ENCODE data around the gene BANK1. TPM values are rescaled to one million over a fixed set of nuclear protein-coding genes. Genes with fewer than 3 reads are reported as not detected.

The BANK1 gene
- total RNA-seq, 1 experiment from 2014 or later: 2.4 TPM

GRCh38 chr4:102008711-102009110 is 218.2 kb downstream of the BANK1 start:
- RAD21 ChIA-PET (ENCODE audit: low non-redundant PET in 1 of 2, low total read pairs in 2 of 2, uncharacterized antibody in 2 of 2, unreplicated experiment in 2 of 2): no interaction called here
- no TSS peak for BruUV-seq (replicated peaks)
- TF ChIP-seq ATF3 (IDR thresholded peaks at IDR 0.05): no peak
- TF ChIP-seq EZH2phosphoT487 (IDR thresholded peaks at IDR 0.05; ENCODE audit: borderline replicate concordance): no peak
- no peak for TF ChIP-seq YY1 (IDR thresholded peaks at IDR 0.05; ENCODE audit: extremely low read depth, insufficient replicate concordance, low read depth, low read length)
- TF ChIP-seq ELF1 (IDR thresholded peaks at IDR 0.05; ENCODE audit: borderline replicate concordance, low read depth): no peak
- no peak for TF ChIP-seq SP1 (IDR thresholded peaks at IDR 0.05; ENCODE audit: low read depth)
- no peak for TF ChIP-seq CBX3 (IDR thresholded peaks at IDR 0.05; ENCODE audit: low read depth)
- TF ChIP-seq CEBPB (IDR thresholded peaks at IDR 0.05; ENCODE audit: low read depth): no peak
- no peak for TF ChIP-seq TCF7L2 (IDR thresholded peaks at IDR 0.05; ENCODE audit: borderline replicate concordance, extremely low read depth, insufficient read depth, insufficient read length)
- no peak for TF ChIP-seq EGR1 (IDR thresholded peaks at IDR 0.05; ENCODE audit: low read depth)
- no peak for TF ChIP-seq POLR2A (IDR thresholded peaks at IDR 0.05; ENCODE audit: borderline replicate concordance, extremely low read depth, insufficient read depth, insufficient read length)
- TF ChIP-seq SIN3A (IDR thresholded peaks at IDR 0.05; ENCODE audit: low read depth): no peak
- DNase-seq (ENCODE audit: low read depth, low spot score) (no peak), ATAC-seq (no peak)
- H4K20me1 ChIP-seq (ENCODE audit: insufficient read depth): no peaks in the 10 kb centered on the region
- H3K27ac ChIP-seq (ENCODE audit: low read depth, low read length): no peak overlapping the region
- H3K9me3 ChIP-seq (ENCODE audit: control insufficient read depth in 1 of 2, insufficient read depth in 1 of 2, low read depth in 1 of 2, low read length in 2 of 2): no peaks in the 10 kb centered on the region
- no peaks in the 10 kb centered on the region for H3K27me3 ChIP-seq (ENCODE audit: insufficient read depth, low read length)
- no peaks in the 10 kb centered on the region for H3K9me2 ChIP-seq (ENCODE audit: insufficient read depth)
- no peaks in the 10 kb centered on the region for H3K4me1 ChIP-seq (ENCODE audit: control insufficient read depth in 1 of 2, insufficient read depth in 2 of 2, low read length in 2 of 2)
- H2AFZ ChIP-seq (ENCODE audit: low read depth, low read length, poor library complexity, severe bottlenecking): no peak overlapping the region
- H3K9ac ChIP-seq (ENCODE audit: low read length): no peak overlapping the region
- POLR2A ChIA-PET: no interaction called here
- CTCF ChIA-PET: no interaction called here
- intact Hi-C loops (cut with micrococcal nuclease): no loop called here
- no peaks in the 10 kb centered on the region for H3K79me2 ChIP-seq (ENCODE audit: insufficient read depth, low read length)
- no peaks in the 10 kb centered on the region for H3K36me3 ChIP-seq (ENCODE audit: control insufficient read depth in 1 of 2, insufficient read depth in 2 of 2, low read length in 2 of 2)
- no peak overlapping the region for H3K4me2 ChIP-seq (ENCODE audit: low read length)
- no peak overlapping the region for H3K4me3 ChIP-seq (replicated peaks in 1 of 2; ENCODE audit: low read depth in 1 of 2, low read length in 2 of 2)

- no peaks in the 10 kb centered on the region for H3K9me2 ChIP-seq (ENCODE audit: insufficient read depth)
- H3K27ac ChIP-seq (ENCODE audit: low read depth, low read length): no peak overlapping the region
- no peaks in the 10 kb centered on the region for H3K36me3 ChIP-seq (ENCODE audit: control insufficient read depth in 1 of 2, insufficient read depth in 2 of 2, low read length in 2 of 2)
- no peak overlapping the region for H2AFZ ChIP-seq (ENCODE audit: low read depth, low read length, poor library complexity, severe bottlenecking)
- H3K27me3 ChIP-seq (ENCODE audit: insufficient read depth, low read length): no peaks in the 10 kb centered on the region
- DNase-seq (ENCODE audit: low read depth, low spot score) (no peak), ATAC-seq (no peak)
- CTCF ChIA-PET: no interaction called here
- intact Hi-C loops (cut with micrococcal nuclease): no loop called here
- POLR2A ChIA-PET: no interaction called here
- no peak overlapping the region for H3K4me3 ChIP-seq (replicated peaks in 1 of 2; ENCODE audit: low read depth in 1 of 2, low read length in 2 of 2)
- TF ChIP-seq ZFX (IDR thresholded peaks at IDR 0.05): no peak
- no peak for TF ChIP-seq TCF7L2 (IDR thresholded peaks at IDR 0.05; ENCODE audit: borderline replicate concordance, extremely low read depth, insufficient read depth, insufficient read length)
- no peak for TF ChIP-seq EGR1 (IDR thresholded peaks at IDR 0.05; ENCODE audit: low read depth)
- TF ChIP-seq ATF3 (IDR thresholded peaks at IDR 0.05): no peak
- no peak for TF ChIP-seq ELF1 (IDR thresholded peaks at IDR 0.05; ENCODE audit: borderline replicate concordance, low read depth)
- no peak for TF ChIP-seq SRF (IDR thresholded peaks at IDR 0.05; ENCODE audit: low read depth)
- no peak for TF ChIP-seq MAX (IDR thresholded peaks at IDR 0.05)
- no peak for TF ChIP-seq JUND (IDR thresholded peaks at IDR 0.05)
- TF ChIP-seq CBX3 (IDR thresholded peaks at IDR 0.05; ENCODE audit: low read depth): no peak
- no peaks in the 10 kb centered on the region for H3K9me3 ChIP-seq (ENCODE audit: control insufficient read depth in 1 of 2, insufficient read depth in 1 of 2, low read depth in 1 of 2, low read length in 2 of 2)
- H4K20me1 ChIP-seq (ENCODE audit: insufficient read depth): no peaks in the 10 kb centered on the region
- no peaks in the 10 kb centered on the region for H3K79me2 ChIP-seq (ENCODE audit: insufficient read depth, low read length)
- no peak overlapping the region for H3K9ac ChIP-seq (ENCODE audit: low read length)
- H3K4me1 ChIP-seq (ENCODE audit: control insufficient read depth in 1 of 2, insufficient read depth in 2 of 2, low read length in 2 of 2): no peaks in the 10 kb centered on the region
- RAD21 ChIA-PET (ENCODE audit: low non-redundant PET in 1 of 2, low total read pairs in 2 of 2, uncharacterized antibody in 2 of 2, unreplicated experiment in 2 of 2): no interaction called here
- no TSS peak for BruUV-seq (replicated peaks)
- H3K4me2 ChIP-seq (ENCODE audit: low read length): no peak overlapping the region
Observed at GRCh38 chr4:102022343-102022742, 231.8 kb downstream of the BANK1 start.

Measured in HCT116 (cell line).